Measurements from ENCODE around the gene ZNF534. TPM values are rescaled to one million over a fixed set of nuclear protein-coding genes. Genes with fewer than 3 reads are reported as not detected.

The ZNF534 gene
- total and polyA plus RNA-seq, 9 of the 15 experiments (the other 6 are each of a cell fraction or from before 2014, with no cell fraction given), result 0.08 to 0.33 (median 0.22) TPM; not detected in 1

DNA sequence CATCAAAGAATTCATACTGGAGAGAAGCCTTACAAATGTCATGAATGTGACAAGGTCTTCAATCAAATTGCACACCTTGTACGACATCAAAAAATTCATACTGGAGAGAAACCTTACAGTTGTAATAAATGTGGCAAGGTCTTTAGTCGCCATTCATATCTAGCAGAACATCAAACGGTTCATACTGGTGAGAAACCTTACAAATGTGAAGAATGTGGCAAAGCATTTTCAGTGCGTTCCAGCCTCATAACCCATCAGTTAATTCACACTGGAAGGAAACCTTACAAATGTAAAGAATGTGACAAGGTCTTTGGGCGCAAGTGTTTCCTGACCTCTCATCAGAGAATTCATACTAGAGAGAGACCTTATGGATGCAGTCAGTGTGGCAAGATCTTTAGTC, 13.2 kb upstream of the ZNF534 start (continued):
- no peak for TF ChIP-seq SIN3A (IDR thresholded peaks at IDR 0.05; ENCODE audit: borderline replicate concordance in 2 of 2, control insufficient read depth in 1 of 2, low read depth in 2 of 2, low read length in 2 of 2)

DNA sequence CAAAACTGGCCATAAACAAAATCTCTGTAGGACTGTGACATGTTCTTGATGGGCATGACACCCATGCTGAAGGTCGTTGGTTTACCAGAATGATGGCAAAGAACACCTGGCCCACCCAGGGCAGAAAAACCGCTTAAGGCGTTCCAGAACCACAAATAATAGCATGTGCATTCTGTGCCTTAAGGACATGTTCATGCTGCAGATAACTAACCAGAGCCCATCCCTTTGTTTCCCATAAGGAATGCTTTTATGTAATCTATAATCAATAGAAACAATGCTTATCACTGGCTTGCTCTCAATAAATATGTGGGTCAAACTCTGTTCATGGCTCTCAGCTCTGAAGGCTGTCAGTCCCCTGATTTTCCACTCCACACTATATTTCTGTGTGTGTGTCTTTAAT, 13.2 kb downstream of the ZNF534 start:
- TF ChIP-seq PHTF2 (CRISPR knock-in tag; IDR thresholded peaks at IDR 0.05), result no peak
- TF ChIP-seq NR2C1 (IDR thresholded peaks at IDR 0.05), result no peak
- no peak for TF ChIP-seq NR2C1 (tag; IDR thresholded peaks at IDR 0.05)
- TF ChIP-seq TARDBP (IDR thresholded peaks at IDR 0.05), result no peak
- TF ChIP-seq MCM7 (IDR thresholded peaks at IDR 0.05), result no peak
- TF ChIP-seq RFX1 (IDR thresholded peaks at IDR 0.05), result no peak
- Histone ChIP-seq H3K9me1 (ENCODE audit: control insufficient read depth, insufficient read depth, low read length) (no peaks in the 10 kb centered on the region), H3K9ac (ENCODE audit: insufficient read depth in 1 of 2, low read depth in 2 of 2, low read length in 2 of 2) (no peak overlapping the region), H3K27me3 (ENCODE audit: control insufficient read depth in 2 of 2, insufficient read depth in 2 of 2, low read length in 2 of 2) (no peaks in the 10 kb centered on the region), H4K20me1 (replicated peaks; ENCODE audit: control insufficient read depth, insufficient read depth, low read length) (no peaks in the 10 kb centered on the region), H3K4me2 (ENCODE audit: insufficient read depth, low read length) (no peak overlapping the region), H3K27ac (ENCODE audit: extremely low read depth, low read depth, low read length) (no peak overlapping the region), H3K36me3 (ENCODE audit: control insufficient read depth, insufficient read depth, low read length) (no peaks in the 10 kb centered on the region), H3K4me3 (no peak overlapping the region), H3K4me1 (replicated peaks in 1 of 2; ENCODE audit: control insufficient read depth in 2 of 2, insufficient read depth in 2 of 2, low read length in 2 of 2) (no peaks in the 10 kb centered on the region), H3K9me3 (replicated peaks; ENCODE audit: control insufficient read depth, insufficient read depth, low read depth, low read length) (no peaks in the 10 kb centered on the region; the same call in 1 of the 2 replicates), H2AFZ (ENCODE audit: low read depth, low read length) (no peak overlapping the region), H3K79me2 (ENCODE audit: control insufficient read depth, insufficient read depth, low read length) (no peaks in the 10 kb centered on the region)
- ChIA-PET CTCF (ENCODE audit: low intra/inter-chr PET ratio) (no interaction called here), POLR2A (no interaction called here)
- no peak for FAIRE-seq
- in situ Hi-C loops (cut with MboI) (no loop called here), intact Hi-C loops (cut with micrococcal nuclease) (no loop called here)
- no peak for DNase-seq (ENCODE audit: extremely low read depth in 1 of 4, low spot score in 3 of 4)
- no TSS peak for BruUV-seq (replicated peaks)
- no peak for ATAC-seq
- 0% methylated on average over 3 of the region's 3 CpGs for WGBS (ENCODE audit: insufficient coverage, low coverage, missing lambda C conversion rate)
